Urinary bladder (tissue), 4 donors: ENCODE data around the gene PUS10. TPM values are rescaled to one million over a fixed set of nuclear protein-coding genes. Genes with fewer than 3 reads are reported as not detected.
A peak's percentile ranks its signal among the peaks of the same experiment; 100 is the strongest.

Experiments used
- DNase-seq: peaks from one replicate; pipeline ENCODE4 v3.0.0-alpha.2; 2015; ENCODE audit errors: extremely low spot score
- H3K27ac ChIP-seq: one replicate; pipeline ENCODE4 v1.5.1; 2013; ENCODE audit warnings: low read depth, mild to moderate bottlenecking, moderate library complexity
- H3K36me3 ChIP-seq: one replicate; pipeline ENCODE4 v1.6.1; 2013; ENCODE audit warnings: mild to moderate bottlenecking, moderate library complexity; ENCODE audit not compliant: insufficient read depth
- H3K4me1 ChIP-seq: one replicate; pipeline ENCODE4 v1.6.1; 2013; ENCODE audit warnings: mild to moderate bottlenecking, moderate library complexity; ENCODE audit not compliant: insufficient read depth
- H3K4me3 ChIP-seq: one replicate; pipeline ENCODE4 v1.5.1; 2013; ENCODE audit warnings: low read depth, low read length
- WGBS: extraction: QIAGEN DNeasy Blood & Tissue Kit; methylation state at CpG from one replicate; pipeline ENCODE4 v1.1.7; 2013; 5-methylcytosine and 5-hydroxymethylcytosine counted together
- polyA plus RNA-seq: library from polyadenylated mRNA; stranded (reverse); fragments of 200-250 nt; gene quantifications from one replicate; pipeline ENCODE4 v1.2.3, GENCODE V29; 2013
- total RNA-seq: library from RNA; depleted of rRNA; stranded (reverse); fragments of >200 nt; gene quantifications from one replicate; pipeline ENCODE4 v1.2.3, GENCODE V29; 2014
- donor health status: healthy with polysubstance abuse.
- donor health status: healthy.

The PUS10 gene
- total and polyA plus RNA-seq, 2 donors = 3.1 to 14.6 TPM

- DNase-seq = no peak
- H3K36me3 ChIP-seq = no peaks in the 10 kb centered on the region
- WGBS = 73% methylated on average over 3 of the region's 3 CpGs
- H3K4me1 ChIP-seq = no peaks in the 10 kb centered on the region
- H3K27ac ChIP-seq = no peak overlapping the region
- no peak overlapping the region for H3K4me3 ChIP-seq
These were observed 41.7 kb downstream of the PUS10 start for GRCh38 chr2:60976256-60976850.

- 97% methylated on average over 16 of the region's 16 CpGs for WGBS
- H3K4me3 ChIP-seq = no peak overlapping the region
- no peak for DNase-seq
- no peak overlapping the region for H3K27ac ChIP-seq
- no peaks in the 10 kb centered on the region for H3K4me1 ChIP-seq
- H3K36me3 ChIP-seq = no peaks in the 10 kb centered on the region
These were observed 43.4 kb downstream of the PUS10 start for GRCh38 chr2:60974652-60975051.

GRCh38 chr2:60973705-60974104 lies 44.4 kb downstream of the PUS10 start:
- Histone ChIP-seq H3K4me3 (no peak overlapping the region), H3K36me3 (no peaks in the 10 kb centered on the region), H3K4me1 (no peaks in the 10 kb centered on the region), H3K27ac (no peak overlapping the region)
- no peak for DNase-seq
- 76% methylated on average over 5 of the region's 5 CpGs for WGBS

GRCh38 chr2:60972889-60973656 lies 45.0 kb downstream of the PUS10 start:
- Histone ChIP-seq H3K36me3 (no peaks in the 10 kb centered on the region), H3K4me1 (no peaks in the 10 kb centered on the region), H3K27ac (no peak overlapping the region), H3K4me3 (no peak overlapping the region)
- 94% methylated on average over 32 of the region's 32 CpGs for WGBS
- DNase-seq = no peak

- no peaks in the 10 kb centered on the region for H3K36me3 ChIP-seq
- WGBS = 67% methylated on average over 1 of the region's 1 CpG
- no peaks in the 10 kb centered on the region for H3K4me1 ChIP-seq
- no peak for DNase-seq
- no peak overlapping the region for H3K4me3 ChIP-seq
- H3K27ac ChIP-seq = no peak overlapping the region
These were observed 51.3 kb downstream of the PUS10 start for GRCh38 chr2:60966507-60967405.

- no peak for DNase-seq
- H3K4me3 ChIP-seq = no peak overlapping the region
- no peaks in the 10 kb centered on the region for H3K4me1 ChIP-seq
- no peaks in the 10 kb centered on the region for H3K36me3 ChIP-seq
- no peak overlapping the region for H3K27ac ChIP-seq
These were observed 52.6 kb downstream of the PUS10 start for GRCh38 chr2:60965499-60965785.

- WGBS = 73% methylated on average over 7 of the region's 7 CpGs
- no peak overlapping the region for H3K4me3 ChIP-seq
- DNase-seq = no peak
- no peak overlapping the region for H3K27ac ChIP-seq
- no peaks in the 10 kb centered on the region for H3K36me3 ChIP-seq
- no peaks in the 10 kb centered on the region for H3K4me1 ChIP-seq
These were observed 53.2 kb downstream of the PUS10 start for GRCh38 chr2:60964651-60965498.

GRCh38 chr2:60963190-60963589 lies 54.9 kb downstream of the PUS10 start:
- Histone ChIP-seq H3K4me3 (no peak overlapping the region), H3K27ac (no peak overlapping the region), H3K4me1 (no peaks in the 10 kb centered on the region), H3K36me3 (no peaks in the 10 kb centered on the region)
- DNase-seq = no peak

GRCh38 chr2:60962528-60962927 lies 55.5 kb downstream of the PUS10 start:
- 32% methylated on average over 2 of the region's 2 CpGs for WGBS
- DNase-seq = no peak
- Histone ChIP-seq H3K27ac (no peak overlapping the region), H3K4me1 (no peaks in the 10 kb centered on the region), H3K4me3 (no peak overlapping the region), H3K36me3 (no peaks in the 10 kb centered on the region)

GRCh38 chr2:60961457-60961856 lies 56.6 kb downstream of the PUS10 start:
- no peak for DNase-seq
- WGBS = 87% methylated on average over 4 of the region's 4 CpGs
- H3K36me3 ChIP-seq = no peaks in the 10 kb centered on the region
- H3K4me1 ChIP-seq = no peaks in the 10 kb centered on the region
- no peak overlapping the region for H3K27ac ChIP-seq
- no peak overlapping the region for H3K4me3 ChIP-seq

GRCh38 chr2:60960706-60961105 lies 57.3 kb downstream of the PUS10 start:
- Histone ChIP-seq H3K4me1 (no peaks in the 10 kb centered on the region), H3K27ac (no peak overlapping the region), H3K36me3 (no peaks in the 10 kb centered on the region), H3K4me3 (no peak overlapping the region)
- DNase-seq = no peak
- 90% methylated on average over 1 of the region's 1 CpG for WGBS

- 90% methylated on average over 7 of the region's 7 CpGs for WGBS
- Histone ChIP-seq H3K4me1 (no peaks in the 10 kb centered on the region), H3K36me3 (no peaks in the 10 kb centered on the region), H3K27ac (peak overlapping the region; percentile 7), H3K4me3 (no peak overlapping the region)
- DNase-seq = no peak
These were observed 58.6 kb downstream of the PUS10 start for GRCh38 chr2:60959501-60959900.

- Histone ChIP-seq H3K4me3 (no peak overlapping the region), H3K4me1 (no peaks in the 10 kb centered on the region), H3K36me3 (no peaks in the 10 kb centered on the region), H3K27ac (peak overlapping the region; percentile 7)
- DNase-seq = peak; percentile 33
- WGBS = 74% methylated on average over 3 of the region's 3 CpGs
These were observed 59.3 kb downstream of the PUS10 start for GRCh38 chr2:60958800-60959199.
